Limb (tissue), 2 donors: ENCODE results near the gene GABRD.

Experiments used
- DNase-seq, 2 donors: peaks; one replicate each; pipeline ENCODE4 v3.0.0-alpha.2; 2016; ENCODE audit errors: extremely low spot score in 2 of 2

GABRD gene

GRCh38 chr1:1985375-1986050 lies 33.6 kb upstream of the GABRD start:
- DNase-seq, result no peak

GRCh38 chr1:1986451-1987141 lies 32.5 kb upstream of the GABRD start:
- no peak for DNase-seq

- no peak for DNase-seq
Measured at GRCh38 chr1:1987142-1987510, 32.0 kb upstream of the GABRD start.

GRCh38 chr1:1988061-1988945 lies 30.8 kb upstream of the GABRD start:
- DNase-seq, result no peak

DNA sequence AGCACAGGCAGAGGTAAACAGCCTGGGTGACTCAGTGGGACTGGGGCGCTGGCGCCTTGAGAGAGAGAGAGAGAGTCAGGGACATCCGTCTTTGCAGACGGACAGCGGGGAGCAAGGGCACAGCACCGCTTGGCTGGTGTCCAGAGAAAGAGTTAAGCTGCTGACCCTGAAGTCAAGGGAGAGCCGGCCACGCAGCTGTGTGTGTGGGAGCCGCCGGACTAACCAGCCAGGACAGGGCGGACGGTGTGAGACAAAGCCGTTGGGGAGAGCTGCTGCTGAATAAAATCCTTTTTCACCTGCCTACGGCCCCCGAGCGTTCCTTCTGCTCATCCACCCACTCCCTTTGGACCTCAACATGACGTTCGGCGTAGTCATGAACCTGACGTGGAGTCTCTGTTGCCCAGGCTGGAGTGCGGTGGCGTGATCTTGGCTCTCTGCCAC lies 30.0 kb upstream of the GABRD start:
- no peak for DNase-seq

GRCh38 chr1:1989789-1990188 lies 29.4 kb upstream of the GABRD start:
- peak in 1 of 2 donors; percentile 26 for DNase-seq

GRCh38 chr1:1990222-1990621 lies 28.9 kb upstream of the GABRD start:
- peak in 1 of 2 donors; percentile 56 for DNase-seq

DNA sequence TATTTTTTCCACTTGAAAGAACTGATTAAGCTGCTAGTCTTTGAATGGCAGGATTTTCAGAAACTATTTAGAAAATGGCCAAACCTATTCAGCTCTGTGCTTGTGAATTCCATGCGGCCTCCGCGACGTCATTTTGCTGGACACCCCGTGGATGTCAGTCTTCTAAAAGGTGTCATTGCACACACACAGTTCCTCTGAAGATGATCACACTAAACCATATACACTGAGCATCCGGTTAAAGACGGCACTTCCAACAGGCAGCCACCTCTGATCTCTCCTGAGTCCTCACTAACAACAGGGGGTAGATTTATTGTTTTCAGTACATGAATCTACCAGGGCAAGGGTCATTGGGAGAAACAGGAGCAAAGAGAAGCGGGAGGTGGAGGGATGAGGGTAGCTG lies 24.6 kb upstream of the GABRD start:
- no peak for DNase-seq

DNA sequence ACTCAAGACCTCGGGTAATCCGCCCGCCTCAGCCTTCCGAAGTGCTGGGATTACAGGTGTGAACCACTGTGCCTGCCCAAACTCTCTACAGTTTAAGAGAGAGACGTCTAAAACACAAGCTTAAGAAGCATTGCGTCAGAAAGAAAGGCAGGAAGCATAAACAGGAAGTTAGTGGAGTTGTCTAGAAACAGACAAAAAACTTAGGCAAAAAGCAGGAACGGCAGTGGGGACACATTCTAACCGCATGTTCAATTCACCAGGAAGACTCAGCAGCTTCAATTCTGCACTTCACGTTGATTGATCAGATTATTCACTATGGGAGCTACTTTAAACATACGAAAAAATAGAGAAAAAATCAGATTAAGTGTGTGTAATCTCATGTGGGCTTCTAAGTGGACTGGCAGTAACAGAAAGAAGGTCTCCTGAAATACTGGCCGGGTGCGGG lies 22.9 kb upstream of the GABRD start:
- no peak for DNase-seq

DNA sequence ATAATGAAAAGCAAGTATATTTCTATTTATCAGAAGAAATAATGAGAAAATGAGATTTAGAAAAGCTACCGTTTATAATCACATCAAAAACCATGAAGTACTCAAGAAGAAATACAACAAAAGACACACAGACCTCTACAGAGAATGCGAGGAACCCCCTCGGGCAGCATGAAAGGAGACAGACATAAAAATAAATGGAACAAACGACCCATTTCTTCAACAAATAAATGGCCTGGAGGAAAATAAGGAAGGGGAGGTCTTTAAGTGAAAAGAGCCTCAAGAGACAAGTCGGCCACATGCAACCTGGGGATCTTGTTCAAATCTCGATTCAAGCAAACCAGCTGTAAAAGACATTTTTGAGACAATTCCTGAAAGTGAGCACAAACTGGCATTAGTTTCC lies 21.6 kb upstream of the GABRD start:
- no peak for DNase-seq

DNA sequence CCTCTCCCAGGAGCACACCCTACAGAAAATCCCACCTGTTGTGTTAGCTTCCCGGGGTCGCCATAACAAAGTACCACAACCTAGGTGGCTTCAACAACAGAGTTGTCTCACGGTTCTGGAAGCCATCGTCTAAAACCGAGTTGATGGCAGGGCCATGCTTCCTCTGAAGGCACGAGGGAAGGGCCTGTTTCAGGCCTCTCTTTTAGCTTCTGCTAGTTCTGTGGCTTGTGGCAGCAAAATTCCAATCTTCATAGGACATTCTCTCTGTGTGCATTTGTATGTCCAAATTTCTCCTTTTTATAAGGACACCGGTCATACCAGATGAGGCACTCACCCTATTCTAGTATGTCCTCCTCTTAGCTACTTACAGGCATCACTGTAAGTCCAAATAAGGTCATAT lies 18.7 kb upstream of the GABRD start:
- no peak for DNase-seq

DNA sequence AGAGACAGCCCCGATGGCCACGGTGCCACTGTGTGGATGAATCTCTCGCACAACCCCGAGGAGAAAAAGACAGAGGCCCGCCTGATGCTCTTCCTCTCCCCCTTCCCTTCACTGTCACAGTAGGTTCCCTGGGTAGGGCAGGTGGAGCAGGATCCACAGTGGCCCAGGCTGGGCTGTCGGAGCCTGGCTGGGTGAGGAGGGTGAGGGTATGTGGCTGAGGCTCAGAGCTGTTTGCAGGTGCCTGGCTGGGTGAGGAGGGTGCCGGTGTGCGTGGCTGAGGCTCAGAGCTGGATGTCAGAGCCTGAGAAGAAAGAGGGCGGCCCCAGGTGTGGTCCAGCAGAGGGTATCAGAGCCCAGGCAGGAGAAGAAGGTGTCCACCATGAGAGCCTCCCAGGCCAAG lies 18.3 kb upstream of the GABRD start:
- DNase-seq, result no peak

DNA sequence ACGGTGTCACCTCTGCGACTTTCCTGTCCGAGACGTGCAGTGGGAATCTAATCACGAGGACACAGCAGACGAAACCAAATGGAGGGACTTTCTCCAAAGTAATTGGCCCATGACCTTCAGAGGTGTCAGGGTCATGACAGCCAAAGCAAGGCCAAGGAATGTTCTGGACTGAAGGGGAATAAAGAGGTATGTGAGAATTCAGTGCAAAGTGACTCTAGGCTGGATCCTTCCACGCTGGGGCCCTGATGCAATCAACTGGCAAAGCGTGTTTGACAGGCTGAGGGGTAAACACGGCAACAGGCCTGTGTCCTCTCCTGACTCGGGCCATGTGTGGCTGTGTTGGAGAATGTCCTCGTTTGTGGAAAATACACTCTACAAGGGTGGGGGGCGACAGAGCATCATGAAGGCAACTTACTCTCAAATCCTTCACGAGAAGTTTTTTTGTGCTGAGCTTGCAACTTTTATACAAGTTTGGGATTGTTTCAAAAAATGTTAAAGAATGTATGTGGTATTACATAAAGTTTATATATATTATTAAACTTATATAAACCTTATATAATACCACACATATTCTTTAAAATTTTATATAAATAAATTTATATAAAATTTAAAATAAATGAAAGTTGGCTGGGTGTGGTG lies 17.3 kb upstream of the GABRD start:
- DNase-seq, result no peak

GRCh38 chr1:2003541-2004131 lies 15.5 kb upstream of the GABRD start, which contains the start of gene CFAP74:
Gene CFAP74, minus strand, starts transcription at chr1:2003786. Its CDS starts 12,830 bp downstream, at chr1:1990956.
- peak in 1 of 2 donors; percentile 83 for DNase-seq

DNA sequence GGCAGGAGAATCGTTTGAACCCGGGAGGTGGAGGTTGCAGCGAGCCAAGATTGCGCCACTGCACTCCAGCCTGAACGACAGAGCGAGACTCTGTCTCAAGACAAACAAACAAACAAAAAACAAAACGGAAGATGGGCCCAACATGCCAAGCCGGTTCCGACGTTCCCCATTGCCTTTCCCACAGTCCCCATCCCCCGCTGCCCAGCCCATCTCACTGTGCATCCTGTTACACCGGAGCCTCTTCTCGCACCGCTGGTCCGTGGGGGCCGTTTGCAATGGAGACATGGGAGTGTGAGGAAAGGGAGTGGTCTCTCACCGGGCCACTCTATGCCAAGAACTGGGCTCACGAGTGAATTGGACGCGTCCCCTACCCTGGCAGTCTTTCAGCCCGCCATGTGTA lies 14.3 kb upstream of the GABRD start:
- no peak for DNase-seq

DNA sequence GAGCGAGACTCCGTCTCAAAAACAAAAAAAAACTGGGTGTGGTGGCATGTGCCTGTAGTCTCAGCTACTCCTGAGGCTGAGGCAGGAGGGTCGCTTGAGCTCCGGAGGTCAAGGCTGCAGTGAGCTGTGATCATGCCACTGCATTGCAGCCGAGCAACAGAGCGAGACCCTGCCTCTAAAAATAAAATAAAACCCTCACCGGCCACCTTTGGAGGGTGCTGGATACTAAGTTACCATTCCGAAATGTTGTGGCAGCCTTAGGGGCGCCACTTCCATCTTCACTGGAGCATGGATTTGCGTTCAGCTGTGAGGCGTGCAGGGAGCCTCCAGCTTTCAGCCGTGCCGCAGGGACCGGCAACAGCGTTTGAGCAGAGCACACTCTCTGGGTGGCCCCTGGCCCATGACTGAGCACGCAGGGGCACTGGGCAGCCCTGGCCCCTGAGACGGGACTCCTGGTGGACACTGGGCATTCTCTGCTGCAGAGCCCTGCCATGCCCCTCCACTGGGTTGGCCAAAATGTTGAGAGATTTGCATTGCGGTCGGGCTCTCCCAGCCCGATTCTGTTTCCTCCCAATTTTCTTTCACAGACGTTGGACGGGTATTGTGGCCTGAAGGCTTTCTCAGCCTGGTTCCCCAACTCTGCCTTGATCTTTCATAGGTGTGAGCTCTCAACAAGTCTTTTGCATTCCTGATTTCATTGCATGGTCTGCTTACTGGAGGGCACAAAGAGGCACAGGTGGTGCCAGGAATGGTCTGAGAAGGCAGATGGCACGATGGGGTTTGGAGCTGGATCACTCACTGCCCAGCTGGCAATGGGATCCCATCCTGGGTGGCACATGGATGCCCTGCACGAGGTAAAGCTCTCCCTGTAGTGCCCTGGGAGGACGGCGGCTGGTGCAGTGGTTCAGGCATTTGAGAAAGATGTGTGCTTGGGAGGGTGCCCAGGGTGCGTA lies 9.8 kb upstream of the GABRD start:
- no peak for DNase-seq

DNA sequence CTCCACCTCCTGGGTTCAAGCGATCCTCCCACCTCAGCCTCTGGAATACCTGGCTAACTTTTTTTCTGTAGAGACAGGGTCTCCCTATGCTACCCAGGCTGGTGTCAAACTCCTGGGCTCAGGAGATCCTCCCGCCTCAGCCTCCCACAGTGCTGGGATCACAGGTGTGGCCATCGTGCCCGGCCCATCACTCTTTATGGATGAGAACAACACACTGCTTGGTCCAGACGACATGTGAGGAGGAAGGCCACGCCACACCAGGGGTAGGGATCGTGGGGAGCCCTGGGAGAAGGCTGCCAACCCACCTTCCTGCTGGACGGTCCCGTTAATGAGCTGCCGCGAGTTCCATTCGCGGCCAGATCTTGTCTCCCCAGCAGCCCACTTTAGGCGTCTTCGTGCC lies 5.0 kb upstream of the GABRD start:
- DNase-seq, result no peak

DNA sequence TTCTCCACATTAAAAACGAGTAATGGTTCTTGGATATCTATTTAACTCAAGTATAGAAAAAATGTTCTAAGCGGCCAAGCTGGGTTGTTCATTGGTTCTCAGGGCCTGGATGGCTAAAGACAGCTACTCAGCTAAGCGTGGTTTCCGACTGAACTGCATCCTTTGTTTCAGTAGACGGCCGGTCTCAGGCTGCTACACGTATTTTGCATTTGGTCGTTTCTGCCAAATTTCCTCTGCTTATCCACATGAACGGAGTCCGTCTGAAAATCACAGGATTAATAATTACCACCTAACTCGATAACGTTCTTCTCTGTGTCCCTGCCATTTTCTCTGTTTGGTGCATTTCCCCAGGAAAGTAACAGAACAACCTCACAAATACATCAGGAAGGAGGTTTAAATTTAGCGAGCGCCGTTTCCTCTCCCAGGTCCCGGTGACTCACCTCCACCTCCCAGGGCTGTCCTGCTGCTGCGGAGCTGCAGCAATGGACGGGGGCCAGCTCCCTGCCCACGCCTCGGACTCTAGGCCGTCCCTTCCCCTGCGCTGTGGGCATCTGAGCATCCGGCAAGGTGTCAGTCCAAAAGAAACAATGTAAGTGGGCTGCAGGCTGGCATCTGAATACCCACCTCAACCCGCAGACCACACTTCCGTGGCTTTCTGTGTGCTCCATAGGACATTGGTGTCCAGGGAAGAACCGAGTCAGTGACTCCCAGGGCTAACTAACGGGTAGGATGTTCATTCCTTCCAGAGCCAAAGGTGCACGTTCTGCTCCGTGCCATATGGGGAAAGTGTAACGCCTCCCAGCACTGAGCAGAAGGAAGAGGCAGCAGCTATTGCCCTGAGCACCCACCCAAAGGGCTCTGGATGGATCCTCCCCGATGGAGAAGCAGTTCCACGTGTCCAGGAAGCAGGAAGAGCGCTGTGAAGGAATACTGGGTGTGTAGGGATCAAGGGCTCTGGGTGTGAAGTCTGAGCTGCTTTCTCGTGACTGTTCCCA lies 4.1 kb upstream of the GABRD start:
- no peak for DNase-seq

DNA sequence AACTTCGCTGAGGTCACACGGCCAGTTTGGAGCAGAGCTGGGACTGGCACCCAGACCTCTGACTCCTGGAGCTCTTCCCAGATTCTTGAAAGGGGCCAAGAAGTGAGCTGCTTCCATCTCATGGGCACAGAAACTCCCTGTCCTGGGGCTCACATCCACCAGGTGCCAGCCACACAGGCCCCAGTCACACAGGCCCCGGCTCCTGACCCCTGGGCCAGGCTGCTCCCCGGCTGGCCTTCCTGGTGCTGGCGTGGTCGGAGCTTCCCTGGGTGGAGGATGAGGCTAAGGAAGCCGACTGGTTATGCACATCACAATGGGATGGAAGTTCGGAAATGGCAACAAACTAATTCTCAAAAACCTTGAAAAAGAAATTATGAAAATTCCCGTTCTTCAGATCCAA lies 3.0 kb upstream of the GABRD start:
- DNase-seq, result no peak
